Hematopoietic multipotent progenitor cell treated with erythropoietin and hydrocortisone succinate and interleukin-3 and kit ligand, for 8 days (in vitro differentiated cells): ENCODE measurements around the gene ZMYND8.
A peak's percentile ranks its signal among the peaks of the same experiment; 100 is the strongest.
"Not testable (repeated sequence)": the region's sequence is repeated elsewhere in the genome, so short reads cannot be mapped to it uniquely, and the experiment has no call there.

Source experiments
- DNase-seq: peaks from one replicate; pipeline ENCODE4 v3.0.0-alpha.2; 2015

Gene ZMYND8

GRCh38 chr20:47222468-47223119 is 133.9 kb downstream of the ZMYND8 start:
- no peak for DNase-seq

GRCh38 chr20:47221036-47221625 is 135.4 kb downstream of the ZMYND8 start:
- DNase-seq: no peak

- DNase-seq: peak; percentile 68
These were observed 136.3 kb downstream of the ZMYND8 start for GRCh38 chr20:47220161-47220582.

GRCh38 chr20:47217482-47218446 is 138.7 kb downstream of the ZMYND8 start:
- no peak for DNase-seq

- DNase-seq: no peak
These were observed 139.6 kb downstream of the ZMYND8 start for GRCh38 chr20:47216819-47217410.

- DNase-seq: no peak
These were observed 140.7 kb downstream of the ZMYND8 start for GRCh38 chr20:47215653-47216397.

- DNase-seq: no peak
These were observed 142.5 kb downstream of the ZMYND8 start for GRCh38 chr20:47213966-47214365.

- DNase-seq: no peak
These were observed 143.8 kb downstream of the ZMYND8 start for GRCh38 chr20:47212606-47213207.

- DNase-seq: no peak
These were observed 145.5 kb downstream of the ZMYND8 start for GRCh38 chr20:47211036-47211435.

- no peak for DNase-seq
These were observed 146.0 kb downstream of the ZMYND8 start for GRCh38 chr20:47210470-47210869.

GRCh38 chr20:47209982-47210381 is 146.5 kb downstream of the ZMYND8 start:
- no peak for DNase-seq

- no peak for DNase-seq
These were observed 147.8 kb downstream of the ZMYND8 start for GRCh38 chr20:47208534-47209174.

GRCh38 chr20:47206962-47207641 is 149.4 kb downstream of the ZMYND8 start:
- no peak for DNase-seq

- not testable (repeated sequence) for DNase-seq
These were observed 149.9 kb downstream of the ZMYND8 start for GRCh38 chr20:47206552-47206951.

- DNase-seq: peak; percentile 53
These were observed 150.8 kb downstream of the ZMYND8 start for GRCh38 chr20:47205577-47206123.

GRCh38 chr20:47204850-47205122 is 151.7 kb downstream of the ZMYND8 start:
- DNase-seq: not testable (repeated sequence)

GRCh38 chr20:47204008-47204849 is 152.3 kb downstream of the ZMYND8 start:
- no peak for DNase-seq

- peak; percentile 31 for DNase-seq
These were observed 153.5 kb downstream of the ZMYND8 start for GRCh38 chr20:47202733-47203667.
